Measurements from ENCODE around the gene ITGB3BP.

The ITGB3BP gene

DNA sequence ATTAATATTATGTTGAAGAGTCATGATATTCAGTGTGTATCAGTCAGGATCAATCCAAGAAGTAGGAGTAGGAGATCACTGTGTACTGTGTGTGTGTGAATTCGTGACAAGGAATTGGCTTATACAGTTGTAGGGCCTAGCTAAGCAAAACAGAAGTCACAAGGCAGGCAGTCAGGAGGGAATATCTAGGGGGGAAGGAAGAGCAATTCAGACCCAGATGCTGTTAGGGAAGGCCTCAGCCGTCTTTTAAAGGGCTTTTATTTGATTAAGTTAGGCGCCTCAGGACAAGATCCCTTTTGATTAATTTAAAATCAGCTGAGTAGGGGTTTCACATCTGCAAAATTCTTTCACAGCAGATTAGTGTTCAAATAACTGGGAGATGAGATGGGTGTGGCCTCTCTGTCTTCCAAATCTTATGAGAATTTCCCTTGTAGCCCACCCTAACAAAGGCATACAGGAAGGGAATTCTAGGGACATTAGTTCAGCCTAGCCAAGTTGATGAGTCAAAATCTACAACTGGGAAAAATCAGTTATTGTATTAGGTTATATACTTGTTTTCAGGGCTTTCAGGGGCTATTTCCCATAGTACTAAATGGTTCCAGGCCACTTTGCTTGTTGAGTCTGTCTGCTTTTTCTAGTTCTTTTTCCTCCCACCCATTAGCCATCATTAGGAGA lies 108.2 kb downstream of the ITGB3BP start:
- no peak for ATAC-seq

DNA sequence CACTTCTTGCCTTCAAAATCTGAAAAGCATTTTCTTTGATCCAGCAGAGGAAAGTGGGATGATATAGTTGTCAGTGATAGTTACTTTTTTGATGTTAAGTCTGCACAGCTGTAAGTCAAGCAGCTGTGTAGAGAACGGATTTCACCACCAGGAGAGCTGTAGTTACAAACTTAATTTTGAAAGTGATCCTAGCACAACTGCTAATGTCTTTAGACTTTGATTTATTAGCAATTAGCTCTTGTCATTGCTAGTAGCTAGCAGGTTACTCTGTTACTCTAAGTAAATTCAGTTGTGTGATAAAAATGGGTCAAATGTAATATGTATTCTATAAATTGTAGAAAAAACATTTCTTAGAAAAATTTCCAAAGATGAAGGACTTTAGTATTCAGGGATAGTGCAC lies 109.6 kb downstream of the ITGB3BP start:
- ATAC-seq = no peak

DNA sequence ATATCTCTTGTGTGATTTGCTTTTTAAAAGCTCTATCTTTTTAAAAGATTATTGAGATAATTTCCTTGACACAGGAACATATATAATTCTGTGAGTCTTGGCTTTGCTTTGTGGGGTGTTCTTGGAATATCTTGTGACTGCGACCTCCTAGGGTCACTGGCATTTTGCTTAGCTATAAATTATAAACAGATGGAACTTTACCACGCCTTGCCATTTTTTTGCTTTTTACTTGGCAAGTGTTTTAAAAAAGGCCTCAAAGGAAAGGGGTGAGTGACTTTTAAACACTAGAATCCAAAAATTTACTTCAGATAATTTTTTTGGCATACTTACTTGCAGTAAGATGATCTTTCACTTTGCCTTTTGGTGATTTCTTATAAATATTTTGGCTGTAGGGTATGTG lies 112.0 kb downstream of the ITGB3BP start:
- ATAC-seq = no peak

- no peak for ATAC-seq
Observed at GRCh38 chr1:63408331-63408730, 114.7 kb downstream of the ITGB3BP start.

GRCh38 chr1:63407002-63407401 lies 116.0 kb downstream of the ITGB3BP start:
- ATAC-seq = no peak

GRCh38 chr1:63405987-63406386 lies 117.0 kb downstream of the ITGB3BP start:
- ATAC-seq = no peak

DNA sequence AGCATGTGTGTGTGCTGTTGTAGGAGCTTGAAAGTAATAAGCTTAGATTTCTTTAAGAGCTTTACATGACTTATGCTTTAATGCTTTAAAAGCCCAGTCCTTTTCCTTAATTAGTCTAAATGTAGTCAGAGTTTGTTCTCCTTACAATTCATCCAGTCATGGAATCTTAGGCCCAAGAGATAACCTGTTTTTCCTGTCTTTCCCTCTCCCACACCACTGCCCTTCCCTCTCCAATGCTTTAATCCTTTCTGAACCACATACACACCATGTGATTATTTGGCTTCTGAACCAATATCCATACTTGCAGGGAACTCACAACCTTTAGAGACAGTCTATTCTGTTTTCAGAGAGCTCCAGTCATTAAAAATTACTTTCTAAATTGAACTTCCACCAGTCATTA lies 118.0 kb downstream of the ITGB3BP start:
- ATAC-seq = no peak

DNA sequence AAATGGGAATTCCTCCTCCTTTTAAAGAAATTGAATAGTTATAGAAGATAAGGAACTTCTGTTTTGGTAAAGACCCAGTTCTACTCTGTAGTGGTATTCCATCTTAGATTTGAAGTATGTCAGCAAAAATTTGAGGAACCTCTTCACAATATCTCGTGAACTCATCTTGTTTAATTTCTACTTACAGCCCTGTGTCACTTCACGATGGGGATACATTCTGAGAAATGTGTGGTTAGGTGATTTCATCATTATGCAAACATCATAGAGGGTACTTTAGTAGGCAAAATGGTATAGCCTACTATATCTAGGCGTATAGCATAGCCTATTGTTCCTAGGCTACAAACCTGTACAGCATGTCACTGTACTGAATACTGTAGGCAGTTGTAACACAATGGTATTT lies 119.6 kb downstream of the ITGB3BP start:
- ATAC-seq = peak in 1 of 2 donors; percentile 49

- no peak for ATAC-seq
Observed at GRCh38 chr1:63401945-63402344, 121.1 kb downstream of the ITGB3BP start.

All from activated CD4-positive, CD25-positive, alpha-beta regulatory T cell treated with anti-CD3 and anti-CD28 coated beads, Interleukin-2, amount 50 U/mL, for 24 hours (primary cell).